Kidney (tissue), 14 donors: Measurements from ENCODE around the gene SLCO4A1. TPM values are rescaled to one million over a fixed set of nuclear protein-coding genes. Genes with fewer than 3 reads are reported as not detected.

Source experiments
- DNase-seq, 5 donors: peaks; one replicate each; pipeline ENCODE4 v3.0.0-alpha.2; 2013 to 2020
- FAIRE-seq: peaks from 2 replicates; lab custom pipeline; 2012; peaks lifted over from hg19 to GRCh38; lab: Jason Lieb, UNC
- H3K27ac ChIP-seq, 2 donors: one replicate each; pipeline ENCODE4 v1.7.0; 2013; ENCODE audit warnings: low read depth in 2 of 2, low read length in 2 of 2, inconsistent platforms in 1 of 2
- H3K27me3 ChIP-seq: one replicate; pipeline ENCODE4 v1.7.1; 2013; ENCODE audit warnings: low read length, inconsistent platforms; ENCODE audit not compliant: control insufficient read depth, insufficient read depth
- H3K36me3 ChIP-seq, 3 donors: one replicate each; pipeline versions ENCODE4 v1.7.0 to v1.7.1; 2013; ENCODE audit warnings: low read length in 3 of 3, control low read depth in 1 of 3, inconsistent platforms in 1 of 3; ENCODE audit not compliant: insufficient read depth in 3 of 3, control insufficient read depth in 2 of 3
- H3K4me1 ChIP-seq, 3 donors: one replicate each; pipeline versions ENCODE4 v1.7.0 to v1.7.1; 2013; ENCODE audit warnings: low read length in 3 of 3, inconsistent platforms in 1 of 3, low read depth in 1 of 3; ENCODE audit not compliant: control insufficient read depth in 2 of 3, insufficient read depth in 2 of 3
- H3K4me3 ChIP-seq, 3 donors: one replicate each; pipeline versions ENCODE4 v1.7.0 to v1.8.1; 2013; ENCODE audit warnings: low read length in 3 of 3, control low read depth in 1 of 3, inconsistent platforms in 1 of 3
- H3K9ac ChIP-seq, 3 donors: one replicate each; pipeline versions ENCODE4 v1.7.0 to v1.7.1; 2013; ENCODE audit warnings: low read length in 3 of 3, control low read depth in 1 of 3, inconsistent platforms in 1 of 3
- H3K9me3 ChIP-seq, 3 donors: one replicate each; pipeline versions ENCODE4 v1.7.0 to v1.7.1; 2013; ENCODE audit warnings: low read length in 3 of 3, control low read depth in 1 of 3, inconsistent platforms in 1 of 3; ENCODE audit not compliant: control insufficient read depth in 2 of 3, insufficient read depth in 1 of 3
- CTCF ChIP-seq: IDR thresholded peaks from 3 replicates; pipeline ENCODE4 v1.5.1; 2012; ENCODE audit warnings: mild to moderate bottlenecking, moderate library complexity, borderline replicate concordance; ENCODE audit not compliant: insufficient read depth; ENCODE audit errors: extremely low read depth
- intact Hi-C: fragments of 100-400 bp; cut with DNase I; formaldehyde crosslinking; loops from one replicate; pipeline ENCODE4 v1.11.1; 2022
- polyA plus RNA-seq: library from polyadenylated mRNA; stranded (reverse); fragments of 350-450 nt; fragmentation: Illumina TruSeq; extraction: RNeasy Lipid Tissue Mini Kit (QIAGEN cat#74804); gene quantifications from one replicate; pipeline ENCODE4 v1.2.3, GENCODE V29; 2014; ENCODE audit warnings: low read depth, low replicate concordance; ENCODE audit not compliant: insufficient read depth
- total RNA-seq: library from RNA; stranded (reverse); fragmentation: NEBNext Ultra II Directional; extraction: Animal tissue kit (Norgen Biotek cat#: 25700); gene quantifications from one replicate; pipeline ENCODE4 v1.2.1, GENCODE V29; 2021
- donor health status: control.
- donor health status: control.
- donor health status: control.
- donor health status: control.
- donor health status: control.
- donor health status: DM: yes; HTN: yes; CAD: no.
- donor health status: Normal renal cell carcinoma (clear cell type).

The SLCO4A1 gene
- total and polyA plus RNA-seq, 2 donors from 2014 or later, result 12.4 to 80.3 TPM

GRCh38 chr20:62627901-62628612 is 14.2 kb upstream of the SLCO4A1 start:
- peak; percentile 50 to 92 (median 78) for DNase-seq
- Histone ChIP-seq H3K4me1 (peaks cover 0 to 28% (median 26%) of the 10 kb centered on the region in 3 donors), H3K27me3 (no peaks in the 10 kb centered on the region), H3K36me3 (no peaks in the 10 kb centered on the region), H3K4me3 (no peak overlapping the region), H3K27ac (peak overlapping the region; percentile 59 to 90), H3K9me3 (no peaks in the 10 kb centered on the region), H3K9ac (no peak overlapping the region)
- no peak for TF ChIP-seq CTCF
- no peak for FAIRE-seq
- intact Hi-C loops, result no loop called here

GRCh38 chr20:62628691-62629090 is 13.6 kb upstream of the SLCO4A1 start:
- Histone ChIP-seq H3K27ac (peak overlapping the region; percentile 59 to 90), H3K27me3 (no peaks in the 10 kb centered on the region), H3K4me1 (peaks cover 0 to 23% (median 21%) of the 10 kb centered on the region in 3 donors), H3K4me3 (no peak overlapping the region), H3K9me3 (no peaks in the 10 kb centered on the region), H3K36me3 (no peaks in the 10 kb centered on the region), H3K9ac (no peak overlapping the region)
- DNase-seq (peak in 3 of 5 donors; percentile 62 to 67 (median 64)), FAIRE-seq (no peak)
- intact Hi-C loops, result no loop called here
- no peak for TF ChIP-seq CTCF

GRCh38 chr20:62629864-62630470 is 12.3 kb upstream of the SLCO4A1 start:
- Histone ChIP-seq H3K9me3 (no peaks in the 10 kb centered on the region), H3K27me3 (no peaks in the 10 kb centered on the region), H3K27ac (no peak overlapping the region), H3K4me1 (peaks cover 0 to 16% (median 14%) of the 10 kb centered on the region in 3 donors), H3K4me3 (no peak overlapping the region), H3K9ac (no peak overlapping the region), H3K36me3 (no peaks in the 10 kb centered on the region)
- no peak for TF ChIP-seq CTCF
- intact Hi-C loops, result no loop called here
- DNase-seq (no peak), FAIRE-seq (no peak)
